Urothelium cell line (cell line): Measurements from ENCODE around the gene ABLIM1.
A peak's percentile ranks its signal among the peaks of the same experiment; 100 is the strongest.

ENCODE experiments used
- DNase-seq: peaks from one replicate; pipeline ENCODE4 v3.0.0; 2011; ENCODE audit warnings: low spot score, mixed read lengths
- FAIRE-seq: peaks from 2 replicates; lab custom pipeline; 2011; peaks lifted over from hg19 to GRCh38; lab: Jason Lieb, UNC

Gene ABLIM1

DNA sequence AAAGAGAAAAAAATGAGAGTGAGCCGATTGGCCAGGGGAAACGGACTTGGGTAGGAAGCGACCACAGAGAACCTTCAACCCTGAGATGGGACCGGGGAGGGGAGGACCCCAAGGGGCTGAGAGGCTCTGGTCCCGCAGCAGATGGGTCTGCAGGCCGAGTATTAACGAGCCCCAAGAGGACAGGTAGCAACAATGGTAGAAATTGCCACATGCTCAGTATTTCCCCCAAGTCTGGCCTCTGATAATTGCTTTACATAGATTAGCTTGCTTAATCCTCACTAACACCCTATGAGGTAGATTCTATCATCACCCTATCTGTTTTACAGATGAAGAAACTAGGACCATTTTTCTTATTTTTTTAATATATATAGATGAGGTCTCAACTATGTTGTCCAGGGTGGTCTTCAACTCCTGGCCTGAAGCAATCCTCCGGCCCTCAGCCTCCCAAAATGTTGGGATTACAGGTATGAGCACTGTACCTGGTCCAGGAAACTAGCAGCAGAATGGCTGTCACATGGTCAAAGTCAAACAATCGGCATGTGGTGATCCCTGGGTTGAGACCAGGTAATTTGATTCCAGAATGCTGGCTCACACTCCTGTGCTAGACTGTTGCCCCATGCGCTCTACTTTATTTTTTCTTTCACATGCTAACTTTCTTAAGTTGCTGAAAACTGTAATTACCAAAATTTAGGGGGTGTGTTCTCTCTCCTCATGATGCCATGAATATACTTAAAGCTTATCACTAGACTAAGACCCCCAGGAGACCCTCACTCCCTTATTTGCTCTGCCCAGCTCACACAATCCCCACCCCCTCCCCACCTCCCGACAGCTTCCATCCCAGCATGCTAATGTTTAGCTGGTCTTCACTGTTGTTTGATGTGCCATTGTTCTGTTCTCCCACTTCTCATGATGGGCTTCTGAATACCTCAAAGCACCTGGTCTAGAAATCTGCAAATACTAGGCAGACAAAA is 185.9 kb downstream of the ABLIM1 start:
- FAIRE-seq (no peak), DNase-seq (no peak)

DNA sequence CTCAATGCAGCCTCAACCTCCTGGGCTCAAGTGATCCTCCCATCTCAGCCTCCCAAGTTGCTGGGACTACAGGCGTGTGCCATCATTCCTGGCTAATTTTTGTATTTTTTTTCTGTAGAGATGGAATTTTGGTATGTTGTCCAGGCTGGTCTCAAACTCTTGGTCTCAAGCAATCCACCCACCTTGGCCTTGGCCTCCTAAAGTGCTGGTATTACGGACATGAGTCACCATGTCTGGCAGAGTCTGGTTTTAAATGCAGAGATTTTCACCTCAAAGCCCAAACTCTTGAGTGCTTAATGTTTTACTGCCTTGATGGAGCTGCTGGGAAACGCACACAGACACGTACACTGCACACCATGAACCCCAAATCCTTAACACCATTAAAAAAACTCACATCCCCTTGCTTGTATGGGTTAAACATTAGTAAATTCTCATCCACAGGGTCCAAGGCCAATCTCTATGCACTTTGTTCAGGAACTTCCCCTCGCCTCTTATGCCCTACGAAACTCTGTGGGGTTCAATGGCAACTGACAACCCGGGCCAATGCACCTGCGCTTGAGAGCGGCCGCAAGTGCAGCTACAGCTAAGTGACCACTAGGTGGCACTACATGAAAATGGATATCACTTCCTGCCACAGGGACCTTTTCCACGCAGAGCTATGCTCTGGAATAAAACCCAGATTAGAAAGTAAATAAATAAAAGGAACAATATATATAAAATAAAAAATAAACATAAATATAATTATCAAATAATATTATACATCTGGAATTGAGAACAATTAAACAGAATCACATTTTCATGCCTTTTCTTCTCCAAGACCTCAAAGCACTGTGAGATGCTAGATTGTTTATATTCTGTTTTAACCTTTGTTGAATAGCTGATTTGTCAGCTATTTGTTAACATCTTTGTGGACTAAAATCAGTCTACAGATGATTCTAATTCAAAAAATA is 186.8 kb downstream of the ABLIM1 start:
- peak; percentile 73 for DNase-seq

DNA sequence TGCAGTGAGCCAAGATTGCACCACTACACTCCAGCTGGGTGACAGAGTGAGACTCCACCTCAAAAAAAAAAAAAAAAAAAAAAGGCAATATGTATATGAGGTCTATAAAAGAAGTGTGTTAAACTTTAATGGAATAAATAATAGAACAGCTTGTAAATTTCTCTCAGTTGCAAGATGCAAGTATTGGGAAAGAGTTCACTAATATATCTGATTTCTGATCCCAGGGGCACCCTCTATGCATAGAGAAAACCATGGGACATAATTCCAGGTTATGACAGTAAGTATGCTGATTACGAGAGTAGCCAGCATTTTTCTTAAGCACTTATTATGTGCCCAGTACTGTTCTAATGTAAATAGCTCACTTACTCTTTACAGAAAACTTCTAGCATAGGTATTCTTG is 187.7 kb downstream of the ABLIM1 start:
- DNase-seq (no peak), FAIRE-seq (no peak)

More for the DNA sequence above, 186.8 kb downstream of the ABLIM1 start:
- no peak for FAIRE-seq

DNA sequence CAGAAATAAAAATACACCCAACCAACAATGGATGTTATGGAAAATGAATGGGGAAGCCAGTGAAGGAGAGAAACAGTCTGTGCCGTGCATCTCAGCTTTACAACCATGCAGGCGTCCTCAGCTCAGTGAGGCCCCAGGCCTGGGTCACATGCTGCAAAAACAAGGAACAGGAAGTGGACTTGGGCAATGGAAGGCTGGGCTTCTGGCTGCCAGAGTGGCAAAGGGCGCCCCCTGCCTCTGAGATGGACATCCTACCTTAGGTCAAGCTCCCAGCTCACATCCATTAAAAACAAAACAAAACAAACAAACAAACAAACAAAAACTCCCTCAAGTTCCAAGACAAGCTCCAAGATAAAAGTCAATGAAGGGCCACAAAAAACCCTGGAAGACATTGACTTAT is 199.1 kb downstream of the ABLIM1 start:
- DNase-seq (peak; percentile 34), FAIRE-seq (no peak)

DNA sequence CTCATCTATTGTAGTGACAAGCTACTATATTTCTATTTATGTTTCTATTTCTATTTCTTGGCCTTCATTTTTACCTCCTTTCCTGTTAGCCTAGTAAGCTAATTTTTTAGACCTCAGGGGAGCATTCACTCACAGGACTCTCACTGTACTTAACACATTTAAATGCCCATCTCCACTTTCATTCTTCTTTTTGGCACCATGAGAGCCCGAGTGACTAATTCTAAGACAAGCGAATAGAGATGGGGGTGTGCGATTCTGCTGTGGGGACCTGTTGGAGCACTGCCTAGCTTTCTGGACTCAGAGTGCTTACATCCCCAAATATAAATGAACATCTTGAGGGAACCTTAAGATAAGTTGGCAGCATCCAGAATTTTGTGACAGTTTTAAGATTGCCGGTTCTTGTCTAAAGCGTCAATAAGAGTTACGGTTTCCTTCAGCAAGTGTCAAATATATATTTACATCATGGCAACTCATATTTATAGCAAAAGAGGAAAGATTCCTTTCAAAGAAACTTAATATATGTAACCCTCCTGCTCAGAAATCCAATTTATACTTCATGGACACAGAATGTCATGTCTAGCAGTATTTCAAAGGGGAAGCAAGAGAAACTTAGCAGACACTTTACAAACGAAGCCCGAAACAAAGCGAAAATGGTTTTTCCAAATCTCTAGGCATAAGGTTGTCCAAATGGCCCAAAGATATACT is 199.7 kb downstream of the ABLIM1 start:
- DNase-seq, result no peak
- no peak for FAIRE-seq

DNA sequence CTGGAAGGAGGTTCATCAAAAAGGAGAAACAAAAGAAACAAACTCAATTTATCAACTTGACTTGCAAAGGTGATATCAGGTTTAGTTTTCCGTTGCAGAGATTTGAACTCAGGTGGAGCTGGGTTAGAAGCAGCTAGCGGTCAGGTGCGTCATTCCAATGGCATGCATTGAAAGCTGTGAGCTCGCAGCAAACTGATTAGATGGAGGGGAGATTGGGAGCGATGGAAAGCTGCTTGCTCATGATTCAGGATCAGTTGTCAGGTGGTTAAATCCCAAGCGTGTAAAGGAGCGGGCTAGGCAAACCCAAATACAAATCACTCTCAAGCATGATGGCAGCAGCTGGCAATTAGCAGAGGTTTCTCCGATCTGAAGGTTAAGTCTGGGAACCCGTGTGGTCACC is 204.5 kb downstream of the ABLIM1 start:
- FAIRE-seq, result no peak
- DNase-seq, result peak; percentile 5

DNA sequence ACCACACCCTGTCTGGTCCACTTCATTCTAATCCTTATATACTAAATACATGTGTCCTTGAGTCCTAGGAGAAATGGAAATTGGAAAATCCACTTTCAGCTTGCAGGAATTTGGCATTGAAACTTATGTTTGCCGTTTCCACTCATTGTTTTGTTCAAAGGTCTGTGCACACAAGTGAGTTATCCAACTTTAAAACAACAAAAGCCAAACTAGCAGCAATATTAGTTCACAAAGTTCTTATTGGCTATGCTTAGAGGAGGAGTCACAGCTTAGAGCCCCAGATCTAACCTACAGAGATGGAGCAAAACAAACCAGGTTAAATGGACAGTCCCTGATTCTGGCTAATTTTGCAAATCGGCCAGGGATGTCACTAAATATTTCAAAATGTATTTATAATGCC is 209.2 kb downstream of the ABLIM1 start:
- no peak for DNase-seq
- FAIRE-seq, result no peak

DNA sequence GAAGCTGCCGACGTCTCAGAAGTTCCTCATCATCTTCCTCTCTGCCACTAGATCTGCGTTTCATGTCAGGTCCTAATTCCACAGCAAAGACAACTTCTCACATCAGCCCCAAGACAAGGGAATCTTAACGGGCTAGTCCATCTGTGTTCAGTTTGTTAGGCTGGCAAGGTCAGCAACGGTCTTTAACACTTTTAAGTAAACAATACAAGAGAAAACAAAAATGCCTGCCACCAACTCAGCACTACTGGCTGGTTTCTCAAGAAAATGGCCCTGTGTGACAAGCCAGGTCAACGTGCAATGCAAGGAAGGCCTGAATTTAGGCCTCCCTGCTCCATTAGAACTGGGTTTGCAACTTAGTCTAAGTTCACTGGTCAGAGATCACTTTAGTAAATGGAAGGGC is 212.7 kb downstream of the ABLIM1 start:
- FAIRE-seq (peak; percentile 27), DNase-seq (no peak)

DNA sequence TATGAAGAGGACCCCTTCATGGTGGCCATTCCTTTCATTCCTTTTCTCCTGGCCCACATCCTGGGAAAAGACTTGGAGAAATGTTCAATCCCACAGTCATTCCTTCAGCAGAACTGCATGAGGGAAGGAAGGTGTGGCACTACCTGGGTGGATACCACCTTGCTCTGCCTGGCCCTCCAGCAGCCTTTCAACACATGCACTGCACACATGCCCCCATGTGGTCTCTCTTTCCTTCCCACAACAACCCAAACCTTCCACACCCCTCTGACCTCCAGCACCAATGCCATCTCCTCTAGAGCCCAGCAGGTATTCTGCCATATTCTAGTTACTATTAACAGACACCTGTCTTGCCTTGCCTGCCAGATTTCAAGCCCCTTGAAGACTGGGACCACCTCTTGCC is 213.3 kb downstream of the ABLIM1 start:
- FAIRE-seq (no peak), DNase-seq (no peak)

DNA sequence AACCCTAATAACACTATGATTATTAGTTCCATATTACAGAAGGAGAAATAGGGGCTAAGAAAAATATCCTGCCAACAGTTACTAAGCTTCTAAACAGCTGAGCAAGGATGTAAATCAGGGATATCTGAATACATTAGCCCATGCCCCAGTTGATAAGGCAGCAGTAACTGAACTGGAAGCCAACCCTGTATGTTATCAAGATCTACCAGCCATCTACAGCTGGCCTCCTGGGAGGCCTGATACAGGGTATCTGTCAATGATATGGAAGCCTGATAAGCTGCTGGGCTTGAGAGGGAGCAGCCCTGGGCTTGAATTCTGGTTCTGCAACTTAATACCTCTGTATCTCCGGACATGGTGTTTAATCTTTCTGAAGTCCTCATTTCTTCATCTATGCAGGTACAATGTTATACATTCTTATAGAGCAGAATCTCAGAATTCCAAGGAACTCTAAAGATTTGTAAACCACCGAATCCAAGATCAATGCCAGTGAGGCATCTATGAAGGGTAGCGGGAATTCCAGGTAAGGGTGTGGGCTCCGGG is 215.9 kb downstream of the ABLIM1 start:
- DNase-seq, result no peak
- FAIRE-seq, result no peak

DNA sequence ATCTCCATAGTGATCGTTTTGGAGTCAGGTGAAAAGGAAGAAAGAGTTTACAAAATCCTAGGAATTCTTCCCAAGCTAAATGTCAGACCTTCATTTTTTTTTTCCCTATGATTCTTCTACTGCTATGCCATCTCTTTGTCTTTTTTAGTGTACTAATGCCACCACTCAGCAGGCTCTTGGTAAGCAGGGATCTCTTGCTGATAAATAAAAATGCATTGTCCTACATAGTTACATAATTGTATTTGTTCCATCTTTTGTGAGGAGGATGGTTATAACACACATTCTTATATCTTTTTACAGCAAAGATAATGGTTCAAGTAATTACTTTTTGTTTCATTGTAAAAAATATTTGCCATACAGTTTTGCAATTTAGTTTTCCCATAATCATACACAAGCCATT is 217.0 kb downstream of the ABLIM1 start:
- DNase-seq, result no peak

DNA sequence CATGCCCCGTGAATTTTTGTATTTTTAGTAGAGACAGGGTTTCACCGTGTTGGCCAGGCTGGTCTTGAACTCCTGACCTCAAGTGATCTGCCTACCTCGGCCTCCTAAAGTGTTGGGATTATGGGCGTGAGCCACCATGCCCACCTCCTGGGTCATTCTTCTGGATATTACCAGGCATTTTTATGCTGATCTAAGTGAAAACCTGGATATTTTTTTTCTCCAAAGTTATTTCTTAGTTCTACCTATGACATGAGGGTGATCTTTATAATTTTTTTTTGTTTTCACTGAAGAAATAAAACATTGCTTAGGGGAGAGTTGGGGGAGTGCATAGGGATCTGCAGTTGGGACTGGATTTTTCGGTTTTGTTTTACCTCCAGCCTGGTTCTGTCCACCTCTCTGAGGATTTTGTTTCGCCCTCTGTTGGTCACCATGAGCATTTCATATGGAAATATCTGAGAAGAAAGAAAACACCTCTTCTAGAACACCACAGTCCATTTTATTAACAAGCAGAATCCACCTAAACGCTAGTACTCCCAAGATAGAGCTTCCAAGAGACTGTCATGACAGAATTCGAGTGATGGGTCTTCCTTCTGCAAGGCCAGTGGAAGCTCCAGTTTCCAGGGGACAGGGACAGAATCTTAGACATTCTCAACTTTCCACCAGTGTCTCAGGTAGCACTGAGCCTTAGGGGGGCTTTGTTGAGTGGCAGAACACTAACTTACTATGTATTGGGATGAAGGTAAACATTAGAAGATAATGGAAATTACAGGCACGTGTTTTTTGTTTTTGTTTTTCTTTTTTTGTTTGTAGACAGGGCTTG is 220.4 kb downstream of the ABLIM1 start:
- FAIRE-seq (no peak), DNase-seq (peak; percentile 25)

More for the DNA sequence above, 217.0 kb downstream of the ABLIM1 start:
- FAIRE-seq, result no peak

DNA sequence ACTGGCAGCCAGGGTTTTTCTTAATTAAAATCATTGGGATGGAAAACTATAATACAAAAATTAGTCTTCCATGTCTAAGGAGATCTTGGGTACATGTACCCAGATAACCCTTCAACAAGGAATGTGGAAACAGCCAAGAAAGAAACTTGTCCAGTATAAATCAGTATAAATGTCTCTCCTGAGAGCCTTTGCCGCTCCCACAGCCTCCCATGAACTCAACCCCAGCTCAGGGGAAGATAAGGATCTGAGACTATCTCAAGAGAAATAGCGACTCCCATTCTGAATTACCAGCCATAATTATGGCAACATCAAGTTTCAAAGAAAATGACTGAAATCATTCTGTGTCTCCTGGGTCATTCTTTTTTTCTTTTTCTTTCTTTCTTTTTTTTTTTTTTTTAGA is 221.1 kb downstream of the ABLIM1 start:
- FAIRE-seq, result no peak
- no peak for DNase-seq

DNA sequence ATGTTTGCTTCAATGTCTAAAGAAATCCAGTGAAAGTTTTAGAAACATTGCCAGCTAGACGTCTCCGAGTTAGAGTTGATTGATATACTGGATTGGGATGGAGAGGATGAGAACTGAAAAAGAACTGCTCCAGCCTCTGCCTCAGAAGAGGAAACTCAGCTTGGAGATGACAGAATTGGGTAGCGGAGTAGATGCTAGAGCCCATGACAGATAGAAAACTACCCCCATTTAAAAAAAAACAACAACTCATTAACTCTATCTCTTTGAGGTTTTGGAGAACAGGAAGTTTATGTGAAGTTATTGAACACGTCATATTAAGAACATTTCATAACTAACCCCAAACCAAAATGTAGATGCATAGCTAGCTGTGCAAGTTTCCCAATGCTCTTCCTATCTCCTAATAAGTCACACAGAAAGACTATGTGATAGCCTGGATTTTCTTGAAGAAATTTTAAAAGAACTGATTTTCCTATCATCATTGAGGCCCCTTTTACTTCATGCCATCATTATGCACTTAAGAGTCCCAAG is 225.4 kb downstream of the ABLIM1 start:
- DNase-seq (no peak), FAIRE-seq (no peak)

DNA sequence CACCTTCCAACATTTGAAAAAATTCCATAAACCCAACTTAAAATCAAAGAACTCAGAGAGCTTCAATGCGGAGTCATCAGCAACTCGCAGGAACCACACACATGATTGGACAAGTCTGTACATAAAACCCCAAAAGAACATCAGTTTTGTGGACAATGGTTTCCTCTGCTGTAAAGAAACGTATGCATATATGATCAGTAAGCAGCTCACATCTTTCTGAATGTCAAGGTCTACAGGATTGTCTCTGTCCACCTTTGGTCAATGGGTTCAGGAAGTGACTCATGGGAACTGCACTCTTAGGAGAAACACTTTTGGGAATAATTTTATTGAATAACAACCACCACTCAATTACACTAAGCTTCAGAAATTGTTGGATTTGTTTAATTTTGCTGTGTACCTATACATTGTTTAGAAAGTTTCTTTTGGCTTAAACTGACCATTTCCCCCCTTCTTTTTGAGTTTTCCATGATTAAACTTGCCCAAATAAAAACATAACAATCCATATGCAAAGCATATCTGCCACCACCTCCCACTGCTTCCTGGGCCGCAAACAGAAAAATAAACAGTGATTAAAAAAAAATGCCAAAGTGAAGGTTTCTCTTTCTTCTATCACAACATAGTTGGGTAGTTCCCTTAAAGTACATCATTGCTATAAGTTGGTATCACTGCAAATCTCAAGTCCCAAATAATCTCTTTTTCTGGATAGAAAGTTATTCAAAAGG is 226.5 kb downstream of the ABLIM1 start:
- DNase-seq (no peak), FAIRE-seq (no peak)

DNA sequence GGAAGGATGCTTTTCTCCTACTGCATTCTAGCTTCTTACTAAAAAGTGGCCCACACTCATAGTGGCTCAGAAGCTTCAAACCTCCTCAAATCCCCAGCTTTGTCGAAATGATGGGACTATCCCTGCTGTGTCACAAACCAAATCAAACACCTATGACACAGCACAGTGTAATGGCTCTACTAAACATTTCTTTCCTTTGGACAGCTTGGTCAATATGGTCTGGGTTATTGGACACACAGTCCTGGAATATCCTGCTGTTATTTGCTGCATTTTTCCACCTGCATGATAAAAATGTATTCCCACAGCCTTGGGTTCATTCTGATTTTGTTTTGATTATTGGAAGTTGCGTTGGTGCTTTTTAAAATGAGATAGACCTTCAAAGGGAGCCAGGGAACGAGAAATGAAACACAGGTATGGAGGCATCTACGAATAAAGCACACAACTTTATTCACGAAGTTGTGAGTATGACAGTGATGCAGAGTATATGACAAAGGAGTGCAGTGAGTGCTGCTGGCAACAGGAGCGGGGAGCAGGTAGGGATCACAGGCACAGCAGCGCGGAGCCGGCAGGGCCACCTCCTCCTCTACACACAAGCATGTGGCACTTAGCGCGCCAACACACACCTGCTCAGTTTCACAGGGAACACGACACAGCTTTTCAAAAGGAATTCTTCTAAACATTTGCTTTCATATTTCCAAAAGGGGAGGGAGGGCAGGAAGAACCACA is 227.2 kb downstream of the ABLIM1 start:
- no peak for FAIRE-seq
- DNase-seq, result no peak

DNA sequence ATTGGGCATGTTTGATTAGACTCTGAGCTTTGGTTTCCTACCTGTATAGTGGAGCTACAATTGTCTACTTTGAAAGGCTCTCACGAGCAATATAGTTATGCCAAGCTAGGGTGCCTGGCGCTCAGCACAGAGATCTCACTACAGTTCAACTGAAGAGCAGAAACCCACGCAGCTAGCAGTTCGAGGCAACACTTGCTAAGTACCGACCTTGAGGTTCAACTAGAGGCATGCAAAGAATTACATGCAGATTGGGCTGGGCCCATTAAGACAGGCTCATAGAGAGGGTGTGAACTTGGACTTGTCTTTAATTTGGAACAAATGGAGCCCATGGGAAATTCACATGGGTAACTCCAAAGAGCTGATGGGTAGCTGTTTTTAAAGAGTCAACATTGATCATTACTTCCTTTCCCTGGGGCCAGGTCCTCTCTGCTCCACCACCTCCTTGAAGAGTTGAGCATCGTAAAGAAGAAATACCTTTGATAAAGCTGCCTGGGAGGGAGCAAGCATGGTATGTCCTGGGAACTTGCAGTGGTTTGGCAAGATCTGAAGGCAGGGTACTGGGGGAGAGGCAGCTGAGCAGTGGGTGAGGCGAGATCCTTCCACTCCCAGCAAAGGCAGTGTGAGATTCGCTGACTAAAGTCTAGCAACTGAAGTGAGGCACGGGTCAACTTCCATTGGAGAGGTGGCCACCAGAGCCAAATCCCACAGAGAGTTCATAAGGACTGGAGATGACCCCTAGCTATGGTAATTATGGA is 228.3 kb downstream of the ABLIM1 start:
- DNase-seq, result no peak
- FAIRE-seq, result no peak
